Osteocyte (in vitro differentiated cells): Measurements from ENCODE around the gene SPATA33. TPM values are rescaled to one million over a fixed set of nuclear protein-coding genes. Genes with fewer than 3 reads are reported as not detected.
"Not testable (repeated sequence)": the region's sequence is repeated elsewhere in the genome, so short reads cannot be mapped to it uniquely, and the experiment has no call there.

ENCODE experiments used
- DNase-seq: peaks from one replicate; pipeline ENCODE4 v3.0.0; 2021; ENCODE audit warnings: mixed read lengths; ENCODE audit not compliant: unreplicated experiment; ENCODE audit errors: extremely low spot score
- H3K27ac Mint-ChIP-seq: one replicate; pipeline ENCODE4 v1.8.0; 2021; ENCODE audit warnings: mild to moderate bottlenecking, mixed read lengths; ENCODE audit not compliant: unreplicated experiment
- H3K27me3 Mint-ChIP-seq: one replicate; pipeline ENCODE4 v1.8.0; 2021; ENCODE audit warnings: mixed read lengths; ENCODE audit not compliant: unreplicated experiment
- H3K36me3 Mint-ChIP-seq: one replicate; pipeline ENCODE4 v1.8.0; 2021; ENCODE audit warnings: mixed read lengths; ENCODE audit not compliant: unreplicated experiment
- H3K4me1 Mint-ChIP-seq: one replicate; pipeline ENCODE4 v1.8.0; 2021; ENCODE audit warnings: mixed read lengths; ENCODE audit not compliant: unreplicated experiment
- H3K4me3 Mint-ChIP-seq: one replicate; pipeline ENCODE4 v1.8.0; 2021; ENCODE audit warnings: mild to moderate bottlenecking, moderate library complexity, mixed read lengths; ENCODE audit not compliant: unreplicated experiment
- H3K9me3 Mint-ChIP-seq: one replicate; pipeline ENCODE4 v1.8.0; 2021; ENCODE audit warnings: mixed read lengths; ENCODE audit not compliant: unreplicated experiment
- total RNA-seq: library from RNA; stranded (reverse); gene quantifications from 2 replicates; pipeline ENCODE4 v1.2.1, GENCODE V29; 2021
- TF ChIP-seq, protein P1 (sequence below): fragments of 200-600 bp; sonication (generic); IDR thresholded peaks from 2 replicates; pipeline ENCODE4 v1.5.0; 2021; ENCODE audit warnings: antibody characterized with exemption, mild to moderate bottlenecking, moderate library complexity

The SPATA33 gene
- total RNA-seq, 1 donor from 2014 or later: 18.3 TPM

DNA sequence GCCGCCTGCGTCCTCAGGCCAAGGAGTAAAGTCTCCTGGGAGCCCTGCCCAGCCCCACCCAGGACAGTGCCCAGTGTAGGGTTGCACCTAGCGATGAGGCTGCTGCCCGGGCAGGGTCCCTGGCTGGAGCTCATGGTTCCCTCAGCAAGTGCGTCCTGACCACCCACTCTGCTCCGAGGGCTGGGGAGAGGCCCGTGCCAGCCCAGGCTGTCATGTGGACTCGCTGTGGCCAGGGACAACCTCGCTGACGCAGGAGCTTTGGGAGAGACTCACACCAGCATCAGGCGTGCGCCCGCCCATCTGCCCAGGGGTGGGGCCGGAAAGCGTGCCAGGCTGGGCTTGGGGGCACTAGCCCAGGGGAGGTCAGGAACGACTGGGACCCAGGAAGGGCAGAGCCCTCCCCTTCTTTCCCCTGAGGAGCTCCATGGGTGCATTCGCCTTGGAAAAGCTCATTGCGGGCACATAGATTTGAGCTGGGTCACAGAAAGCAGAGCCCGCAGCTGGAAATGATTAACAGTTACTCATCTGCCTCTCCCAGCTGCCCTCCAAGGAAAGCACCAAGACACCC is 24.5 kb upstream of the SPATA33 start:
- no peak overlapping the region for H3K4me3 Mint-ChIP-seq
- TF ChIP-seq, protein P1, sequence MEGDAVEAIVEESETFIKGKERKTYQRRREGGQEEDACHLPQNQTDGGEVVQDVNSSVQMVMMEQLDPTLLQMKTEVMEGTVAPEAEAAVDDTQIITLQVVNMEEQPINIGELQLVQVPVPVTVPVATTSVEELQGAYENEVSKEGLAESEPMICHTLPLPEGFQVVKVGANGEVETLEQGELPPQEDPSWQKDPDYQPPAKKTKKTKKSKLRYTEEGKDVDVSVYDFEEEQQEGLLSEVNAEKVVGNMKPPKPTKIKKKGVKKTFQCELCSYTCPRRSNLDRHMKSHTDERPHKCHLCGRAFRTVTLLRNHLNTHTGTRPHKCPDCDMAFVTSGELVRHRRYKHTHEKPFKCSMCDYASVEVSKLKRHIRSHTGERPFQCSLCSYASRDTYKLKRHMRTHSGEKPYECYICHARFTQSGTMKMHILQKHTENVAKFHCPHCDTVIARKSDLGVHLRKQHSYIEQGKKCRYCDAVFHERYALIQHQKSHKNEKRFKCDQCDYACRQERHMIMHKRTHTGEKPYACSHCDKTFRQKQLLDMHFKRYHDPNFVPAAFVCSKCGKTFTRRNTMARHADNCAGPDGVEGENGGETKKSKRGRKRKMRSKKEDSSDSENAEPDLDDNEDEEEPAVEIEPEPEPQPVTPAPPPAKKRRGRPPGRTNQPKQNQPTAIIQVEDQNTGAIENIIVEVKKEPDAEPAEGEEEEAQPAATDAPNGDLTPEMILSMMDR: no peak
- no peaks in the 10 kb centered on the region for H3K9me3 Mint-ChIP-seq
- H3K27ac Mint-ChIP-seq: no peak overlapping the region
- no peaks in the 10 kb centered on the region for H3K36me3 Mint-ChIP-seq
- no peaks in the 10 kb centered on the region for H3K27me3 Mint-ChIP-seq
- peaks cover 8% of the 10 kb centered on the region for H3K4me1 Mint-ChIP-seq
- no peak for DNase-seq

DNA sequence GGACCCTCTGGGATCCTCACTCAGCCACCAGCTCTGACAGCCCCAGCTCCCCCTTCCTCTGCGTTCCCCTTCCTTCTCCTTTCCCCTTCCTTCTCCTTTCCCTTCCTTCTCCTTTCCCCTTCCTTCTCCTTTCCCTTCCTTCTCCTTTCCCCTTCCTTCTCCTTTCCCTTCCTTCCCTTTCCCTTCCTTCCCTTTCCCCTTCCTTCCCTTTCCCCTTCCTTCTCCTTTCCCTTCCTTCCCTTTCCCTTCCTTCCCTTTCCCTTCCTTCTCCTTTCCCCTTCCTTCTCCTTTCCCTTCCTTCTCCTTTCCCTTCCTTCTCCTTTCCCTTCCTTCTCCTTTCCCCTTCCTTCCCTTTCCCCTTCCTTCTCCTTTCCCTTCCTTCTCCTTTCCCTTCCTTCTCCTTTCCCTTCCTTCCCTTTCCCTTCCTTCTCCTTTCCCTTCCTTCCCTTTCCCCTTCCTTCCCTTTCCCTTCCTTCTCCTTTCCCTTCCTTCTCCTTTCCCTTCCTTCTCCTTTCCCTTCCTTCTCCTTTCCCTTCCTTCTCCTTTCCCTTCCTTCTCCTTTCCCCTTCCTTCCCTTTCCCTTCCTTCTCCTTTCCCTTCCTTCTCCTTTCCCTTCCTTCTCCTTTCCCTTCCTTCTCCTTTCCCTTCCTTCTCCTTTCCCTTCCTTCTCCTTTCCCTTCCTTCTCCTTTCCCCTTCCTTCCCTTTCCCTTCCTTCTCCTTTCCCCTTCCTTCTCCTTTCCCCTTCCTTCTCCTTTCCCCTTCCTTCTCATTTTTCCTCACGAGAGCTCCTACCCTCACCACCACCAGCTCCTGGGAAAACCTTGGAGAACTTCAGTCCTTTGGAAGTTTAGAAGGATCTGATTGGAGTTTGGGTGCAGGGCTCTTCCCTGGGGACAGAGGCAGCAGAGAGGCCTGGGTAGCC is 22.9 kb upstream of the SPATA33 start:
- not testable (repeated sequence) for H3K27me3 Mint-ChIP-seq, H3K9me3 Mint-ChIP-seq, H3K4me1 Mint-ChIP-seq, H3K27ac Mint-ChIP-seq, H3K4me3 Mint-ChIP-seq, DNase-seq, H3K36me3 Mint-ChIP-seq

GRCh38 chr16:89636663-89637062 is 21.0 kb upstream of the SPATA33 start:
- H3K36me3 Mint-ChIP-seq: no peaks in the 10 kb centered on the region
- no peaks in the 10 kb centered on the region for H3K9me3 Mint-ChIP-seq
- H3K27ac Mint-ChIP-seq: no peak overlapping the region
- peaks cover 14% of the 10 kb centered on the region for H3K4me1 Mint-ChIP-seq
- TF ChIP-seq, protein P1: no peak
- DNase-seq: no peak
- no peaks in the 10 kb centered on the region for H3K27me3 Mint-ChIP-seq
- no peak overlapping the region for H3K4me3 Mint-ChIP-seq

DNA sequence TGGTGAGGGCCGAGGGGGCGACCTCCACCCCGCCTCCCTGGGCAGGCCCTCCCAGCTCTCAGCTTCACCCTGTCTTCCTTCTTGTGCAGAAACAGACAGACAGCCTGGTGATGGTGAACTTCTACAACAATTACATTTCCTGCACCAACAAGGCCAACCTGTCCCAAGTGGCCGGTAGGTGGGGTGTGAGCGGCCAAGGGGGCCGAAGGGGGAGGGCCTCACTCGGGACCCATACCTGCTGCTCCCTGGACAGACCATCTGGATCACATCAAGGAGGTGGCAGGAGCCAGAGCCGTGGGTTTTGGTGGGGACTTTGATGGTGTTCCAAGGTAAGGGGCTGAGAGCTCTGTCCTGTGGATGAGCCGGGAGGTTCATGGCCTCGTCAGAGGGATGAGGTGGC is 20.3 kb upstream of the SPATA33 start:
- DNase-seq: no peak
- H3K27ac Mint-ChIP-seq: no peak overlapping the region
- no peak overlapping the region for H3K4me3 Mint-ChIP-seq
- peaks cover 14% of the 10 kb centered on the region for H3K4me1 Mint-ChIP-seq
- no peaks in the 10 kb centered on the region for H3K36me3 Mint-ChIP-seq
- no peaks in the 10 kb centered on the region for H3K27me3 Mint-ChIP-seq
- TF ChIP-seq, protein P1: no peak
- H3K9me3 Mint-ChIP-seq: no peaks in the 10 kb centered on the region

- no peak for DNase-seq
- H3K9me3 Mint-ChIP-seq: no peaks in the 10 kb centered on the region
- H3K4me1 Mint-ChIP-seq: peaks cover 6% of the 10 kb centered on the region
- H3K27me3 Mint-ChIP-seq: no peaks in the 10 kb centered on the region
- no peaks in the 10 kb centered on the region for H3K36me3 Mint-ChIP-seq
- H3K4me3 Mint-ChIP-seq: no peak overlapping the region
- TF ChIP-seq, protein P1: no peak
- no peak overlapping the region for H3K27ac Mint-ChIP-seq
Observed at GRCh38 chr16:89638455-89638854, 19.2 kb upstream of the SPATA33 start.
